ENCODE data around the gene MAGI2. TPM values are rescaled to one million over a fixed set of nuclear protein-coding genes. Genes with fewer than 3 reads are reported as not detected.

MAGI2 gene
- polyA plus RNA-seq (ENCODE audit: insufficient read length): 4.2 TPM

DNA sequence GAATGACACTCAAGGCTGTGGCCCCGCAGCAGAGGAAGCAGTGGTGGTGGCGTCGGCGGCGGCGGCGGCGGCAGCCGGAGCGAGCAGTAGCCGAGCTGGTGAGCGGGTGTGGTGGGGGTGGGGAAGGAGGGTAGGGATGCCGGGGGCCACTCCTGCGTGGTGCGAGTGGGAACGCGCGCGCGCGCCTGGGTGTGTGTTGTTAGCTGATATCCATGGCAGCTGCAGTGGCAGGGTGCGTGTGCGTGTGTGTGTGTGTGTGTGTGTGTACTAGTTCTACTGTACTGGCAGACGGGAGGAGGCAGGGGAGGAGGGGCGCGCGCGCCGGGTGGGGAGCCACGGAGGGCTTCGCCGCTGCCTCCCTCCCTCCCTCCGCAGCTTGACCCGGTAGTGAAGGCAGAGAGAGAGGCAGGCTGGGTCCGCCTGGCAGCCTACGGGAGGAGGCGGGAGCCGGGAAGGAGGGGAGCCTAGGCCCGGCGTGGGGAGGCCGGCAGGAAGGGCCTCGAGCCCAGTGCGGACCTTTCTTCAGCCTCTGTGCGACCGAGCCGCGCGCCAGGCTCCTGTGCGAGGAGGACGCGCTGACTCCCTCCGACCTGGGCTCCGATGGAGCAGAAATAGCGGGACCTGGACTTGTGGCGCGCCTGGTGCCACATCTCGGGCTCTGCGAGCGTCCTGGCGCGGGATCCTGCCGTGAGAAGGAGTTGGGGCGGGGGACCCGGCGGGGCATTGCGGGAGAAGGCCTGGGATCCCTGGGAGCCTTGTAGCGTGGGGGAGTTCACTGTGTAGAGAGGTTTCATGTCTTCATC is at the start of gene MAGI2:
Gene MAGI2, minus strand, starts transcription at position 110 of the 803 bp plus-strand sequence. CDS start 347 bp downstream, outside the sequence.
- peak; percentile 85 for DNase-seq

- no peak for DNase-seq
Measured at GRCh38 chr7:79502151-79502550, 48.7 kb upstream of the MAGI2 start.

DNA sequence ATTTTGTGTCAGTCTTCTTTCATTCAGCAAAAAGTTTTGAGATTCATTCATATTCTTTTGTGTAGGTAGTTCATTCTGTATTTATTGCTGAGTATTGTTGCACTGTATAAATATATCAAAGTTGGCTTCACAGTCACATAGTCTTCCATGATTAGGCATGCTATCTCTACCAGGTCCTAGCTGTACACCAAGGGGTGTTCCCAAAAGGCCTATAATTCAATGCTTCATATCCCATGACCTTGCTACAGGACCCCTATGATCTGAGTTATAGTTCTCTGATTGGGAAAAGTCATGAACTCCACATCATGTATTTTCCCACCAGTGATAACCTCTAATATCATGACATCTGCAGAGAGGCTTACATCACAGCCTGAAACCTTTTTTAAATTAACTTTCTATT is 47.3 kb upstream of the MAGI2 start:
- no peak for DNase-seq

- DNase-seq: no peak
Measured at GRCh38 chr7:79497728-79498127, 44.3 kb upstream of the MAGI2 start.

GRCh38 chr7:79495544-79496272 is 42.2 kb upstream of the MAGI2 start:
- no peak for DNase-seq

- DNase-seq: no peak
Measured at GRCh38 chr7:79494046-79494445, 40.6 kb upstream of the MAGI2 start.

DNA sequence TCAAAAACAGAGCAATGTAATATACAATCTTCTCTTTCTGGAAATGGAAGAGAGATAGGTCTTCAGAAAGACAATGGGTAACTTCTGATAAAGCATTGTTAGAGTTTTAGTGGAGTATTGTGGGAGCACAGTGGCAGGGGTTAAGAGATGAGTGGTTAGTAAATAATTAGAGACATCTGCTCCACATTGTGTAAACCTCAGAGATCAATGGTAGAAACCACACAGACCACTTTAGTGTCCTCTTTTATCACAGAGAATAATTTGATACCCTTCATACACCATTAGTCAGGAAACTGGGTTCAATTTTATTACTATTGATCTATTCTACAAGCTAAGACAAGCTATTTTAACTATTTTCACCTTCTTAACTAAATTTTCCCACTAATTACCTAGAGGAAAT is 35.9 kb upstream of the MAGI2 start:
- DNase-seq: no peak

GRCh38 chr7:79478386-79478785 is 24.9 kb upstream of the MAGI2 start:
- DNase-seq: no peak

DNA sequence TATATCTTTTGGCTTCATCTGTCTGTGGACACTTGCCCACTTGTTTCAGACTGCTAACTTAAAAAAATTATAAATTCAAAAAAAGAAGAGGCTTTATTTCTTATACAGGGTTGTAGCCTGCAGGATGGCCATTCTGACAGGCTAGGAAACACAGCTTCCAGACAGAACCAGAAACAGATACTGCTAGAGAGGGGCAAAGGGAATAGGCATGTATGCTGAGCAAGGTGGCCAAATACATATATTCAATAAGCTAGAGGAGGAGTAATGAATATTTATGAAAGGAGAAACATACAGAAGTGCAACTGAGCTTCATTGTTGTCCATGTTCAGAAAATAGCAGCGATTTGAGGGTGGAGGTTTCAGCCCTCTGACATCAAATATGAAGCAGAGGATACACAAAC is 22.0 kb upstream of the MAGI2 start:
- no peak for DNase-seq

DNA sequence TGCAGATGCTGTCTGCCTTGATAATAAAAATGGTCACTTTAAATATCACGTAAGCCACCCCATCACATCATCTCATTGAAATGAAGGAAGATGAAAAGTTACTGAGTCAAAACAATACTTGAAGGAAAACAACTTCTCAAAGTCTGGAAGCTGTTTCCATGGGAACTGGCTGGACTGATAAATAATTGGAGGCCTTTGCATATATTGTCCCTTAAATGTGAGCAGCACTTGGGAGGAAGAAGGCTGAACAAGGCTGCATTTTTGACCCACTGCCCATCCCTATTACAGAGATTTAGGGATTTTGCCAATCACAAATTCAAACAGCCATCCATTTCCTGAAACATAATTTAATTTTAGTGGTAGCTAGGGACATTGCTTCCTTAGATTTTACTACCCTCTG is 18.2 kb upstream of the MAGI2 start:
- peak; percentile 15 for DNase-seq

- DNase-seq: no peak
Measured at GRCh38 chr7:79471283-79471682, 17.8 kb upstream of the MAGI2 start.

GRCh38 chr7:79465551-79465950 is 12.1 kb upstream of the MAGI2 start:
- no peak for DNase-seq

DNA sequence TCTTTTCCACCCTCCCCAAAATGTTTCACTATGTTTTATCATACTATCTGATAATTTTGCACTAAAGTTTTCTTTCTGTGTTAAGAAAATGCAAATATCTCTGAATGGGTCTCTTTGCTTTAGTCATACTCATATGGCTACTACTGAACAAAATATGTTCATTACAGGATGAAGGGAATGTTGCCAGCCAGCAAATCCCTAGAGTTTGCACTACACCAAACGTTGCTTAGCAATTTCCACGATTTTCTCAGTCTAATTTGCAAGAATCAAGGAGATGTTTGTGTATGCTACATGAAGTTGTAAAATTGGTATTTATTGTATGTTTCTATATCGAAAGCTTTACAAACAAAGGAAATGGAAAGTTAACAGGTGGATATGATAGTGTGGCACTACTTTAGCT is 10.6 kb upstream of the MAGI2 start:
- no peak for DNase-seq

- DNase-seq: no peak
Measured at GRCh38 chr7:79462390-79462789, 8.9 kb upstream of the MAGI2 start.

GRCh38 chr7:79461660-79462059 is 8.2 kb upstream of the MAGI2 start:
- DNase-seq: no peak

DNA sequence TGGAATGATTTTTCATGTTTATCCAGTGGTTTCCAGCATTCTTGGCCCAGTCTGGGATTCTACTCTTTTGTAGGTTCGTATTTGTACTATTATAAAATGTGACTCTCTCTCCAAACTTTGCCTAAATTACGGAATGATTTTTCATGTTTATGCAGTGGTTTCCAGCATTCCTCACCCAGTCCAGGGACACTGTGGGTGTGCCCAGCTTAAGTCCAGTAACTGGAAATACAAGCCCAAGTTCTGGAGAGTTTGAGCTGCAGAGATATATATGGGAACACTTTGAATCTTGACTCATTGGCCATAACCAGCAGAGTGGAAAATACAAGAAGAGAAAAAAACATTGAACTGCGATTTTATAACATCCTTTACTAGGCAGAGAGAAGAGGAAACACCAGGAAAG is 5.9 kb upstream of the MAGI2 start:
- DNase-seq: no peak

DNA sequence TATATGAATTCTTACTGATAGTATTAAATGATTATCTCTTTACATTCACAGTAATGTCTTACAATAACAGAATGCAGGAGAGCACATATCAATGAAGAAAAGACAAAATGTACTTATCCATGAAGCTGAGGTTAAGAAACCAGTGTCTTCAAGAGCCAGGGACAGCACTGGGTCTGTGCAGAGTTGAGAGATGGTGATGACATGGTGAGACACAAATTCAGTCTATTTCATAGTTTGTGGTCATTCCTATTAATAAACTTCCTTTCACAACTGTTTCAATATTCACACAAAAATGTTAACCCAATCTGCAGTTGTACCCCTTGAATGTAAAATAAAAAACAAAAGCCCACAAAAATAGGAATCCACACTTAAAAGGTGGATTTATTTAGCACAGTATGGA is 5.3 kb upstream of the MAGI2 start:
- DNase-seq: no peak

GRCh38 chr7:79455173-79455790 is 1.8 kb upstream of the MAGI2 start:
- DNase-seq: no peak

DNA sequence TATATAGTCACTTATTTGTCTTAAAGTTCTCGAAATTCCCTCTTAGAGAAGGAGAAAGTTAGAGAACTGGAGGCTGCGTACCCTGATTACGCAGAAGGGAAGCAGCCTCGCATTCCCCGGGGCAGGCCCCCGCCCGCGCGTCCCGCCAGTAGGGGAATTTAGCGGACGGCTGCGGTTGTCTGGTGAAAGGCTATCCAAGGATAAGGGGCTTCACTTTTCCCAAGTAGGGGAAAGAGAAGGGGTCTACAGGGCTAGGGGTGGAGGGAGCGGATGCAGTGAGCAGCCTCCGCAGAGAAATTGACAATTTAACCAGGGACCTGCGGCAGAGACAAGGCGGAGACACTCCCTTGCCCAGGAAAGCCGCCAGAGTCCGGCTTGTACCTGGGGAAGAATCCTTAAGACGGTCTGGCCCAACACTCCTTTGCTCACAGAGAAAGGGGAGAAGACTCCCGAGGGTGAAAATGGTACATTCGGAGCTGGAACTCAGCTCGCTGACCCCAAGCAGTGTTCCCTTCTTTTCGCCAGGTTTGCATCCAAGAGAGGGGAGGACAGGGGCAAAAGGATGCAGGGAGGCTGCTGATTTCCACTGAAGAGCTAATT is 994 bp upstream of the MAGI2 start:
- peak; percentile 54 for DNase-seq

DNA sequence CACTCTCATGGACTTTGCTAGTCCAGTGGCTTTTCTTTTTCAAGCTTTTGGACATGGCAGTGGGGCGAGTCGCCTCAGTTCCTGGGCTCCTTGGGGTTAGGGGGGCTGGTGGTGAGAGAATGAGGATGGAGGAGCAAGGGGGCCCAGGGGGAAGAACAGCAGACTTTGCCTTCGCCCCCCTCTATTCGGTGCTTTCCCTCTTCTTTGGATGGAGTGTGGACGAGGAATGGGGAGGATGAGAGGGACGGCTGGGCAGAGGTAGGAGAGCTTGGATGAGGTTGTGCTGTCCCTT is 255 bp downstream of the MAGI2 start:
- no peak for DNase-seq

DNA sequence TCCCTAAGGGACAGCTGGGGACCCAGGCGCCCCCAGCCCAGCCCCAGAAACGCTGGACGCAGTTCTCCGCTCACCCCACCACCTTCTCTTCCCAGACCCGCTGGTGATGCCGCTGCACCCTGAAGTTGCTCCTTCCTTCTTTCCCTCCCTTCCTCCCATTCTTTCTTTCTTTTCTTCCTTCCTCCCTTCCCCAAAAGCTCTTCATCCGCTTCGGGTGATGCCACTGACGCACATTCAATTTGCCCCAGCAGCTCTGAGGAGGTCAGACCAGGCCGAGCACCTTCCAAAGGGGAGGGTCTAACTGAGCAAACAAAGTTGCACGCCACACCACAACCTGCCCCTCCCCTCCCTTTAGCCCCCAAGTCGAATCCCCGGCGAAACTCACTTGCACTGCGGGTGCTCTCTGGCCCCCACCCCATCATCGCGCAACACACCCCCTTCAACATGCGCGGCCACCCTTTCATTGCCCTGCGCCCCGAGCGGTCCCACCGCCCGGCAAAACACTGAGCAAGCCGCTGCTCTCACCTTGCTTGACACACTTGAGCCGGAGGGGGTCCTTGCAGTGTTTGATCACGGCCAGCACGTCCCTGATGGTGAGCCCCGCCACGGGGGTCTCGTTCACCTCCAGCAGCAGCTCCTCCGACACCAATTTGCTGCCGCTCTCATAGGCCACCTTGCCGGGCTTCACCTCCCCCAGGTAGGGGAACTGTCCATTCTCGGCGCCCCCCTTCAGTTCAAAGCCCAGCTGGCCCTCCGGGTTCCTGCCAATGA is 787 bp downstream of the MAGI2 start:
- DNase-seq: peak; percentile 32

DNA sequence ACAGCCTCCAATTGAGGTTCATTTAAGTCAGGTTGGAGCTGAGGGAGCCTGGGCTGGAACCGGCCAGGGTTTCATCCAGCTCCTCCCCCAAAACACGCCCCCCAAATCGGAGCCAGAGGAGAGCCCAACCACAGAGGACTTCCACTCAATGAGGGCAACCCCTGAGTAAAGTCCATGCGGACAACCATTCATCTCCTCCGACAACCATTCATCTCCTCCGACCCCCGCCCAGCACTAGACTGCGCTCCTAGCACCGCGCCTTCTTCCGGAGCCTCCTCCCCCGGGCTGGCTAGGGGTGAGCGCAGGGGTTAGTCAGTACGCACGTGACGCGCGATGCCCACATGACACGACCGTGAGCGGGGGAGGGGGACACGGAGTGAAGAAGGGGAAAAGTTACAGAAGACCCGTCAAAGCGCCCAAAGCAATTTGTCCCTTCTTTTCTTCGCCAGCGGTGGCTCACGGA is 1.4 kb downstream of the MAGI2 start:
- peak; percentile 83 for DNase-seq

DNA sequence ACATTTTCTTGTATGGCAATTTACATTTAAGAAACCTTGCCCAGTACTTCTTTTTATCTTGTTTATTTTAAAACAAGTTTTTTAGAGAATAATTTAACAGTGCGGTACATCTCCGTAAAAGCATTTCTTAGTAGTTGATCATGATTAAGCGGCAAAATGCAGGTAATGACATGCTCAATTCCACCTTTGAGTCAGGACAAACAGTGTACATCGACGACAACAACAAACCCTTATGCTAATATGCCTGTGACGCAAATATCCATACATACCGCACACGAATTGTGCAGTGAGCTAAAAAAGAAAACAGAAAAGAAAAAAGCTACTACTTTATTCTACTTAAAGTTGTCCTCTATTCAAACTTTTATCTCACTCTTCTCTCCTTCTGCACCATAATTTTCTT is 1.9 kb downstream of the MAGI2 start:
- no peak for DNase-seq

Data from hindlimb muscle (tissue), 1 donor.